Kidney epithelial cell (primary cell): Measurements from ENCODE around the gene LILRB1. TPM values are rescaled to one million over a fixed set of nuclear protein-coding genes. Genes with fewer than 3 reads are reported as not detected.
"Not testable (repeated sequence)": the region's sequence is repeated elsewhere in the genome, so short reads cannot be mapped to it uniquely, and the experiment has no call there.

Experiments
- DNase-seq: peaks from one replicate; pipeline ENCODE4 v3.0.0-alpha.2; 2010; ENCODE audit warnings: low read depth
- H3K27me3 ChIP-seq: 2 replicates; pipeline ENCODE4 v1.6.0; 2011; ENCODE audit warnings: low read length; ENCODE audit not compliant: control insufficient read depth, insufficient read depth
- H3K36me3 ChIP-seq: 2 replicates; pipeline ENCODE4 v1.5.1; 2011; ENCODE audit warnings: low read length; ENCODE audit not compliant: control insufficient read depth, insufficient read depth
- H3K4me3 ChIP-seq: 2 replicates; pipeline ENCODE4 v1.5.1; 2011; ENCODE audit warnings: low read depth, mild to moderate bottlenecking, control low read depth, low read length
- CTCF ChIP-seq: IDR thresholded peaks from 2 replicates; pipeline ENCODE4 v1.5.1; 2011; ENCODE audit warnings: mild to moderate bottlenecking, moderate library complexity, low read length, control low read depth, inconsistent platforms; ENCODE audit not compliant: insufficient read depth, poor library complexity, severe bottlenecking
- total RNA-seq: library from RNA; depleted of rRNA; stranded (reverse); fragments of >200 nt; gene quantifications from 2 replicates; pipeline ENCODE4 v1.2.3, GENCODE V29; 2015

Gene LILRB1
- total RNA-seq, 1 donor from 2014 or later: not detected

GRCh38 chr19:54622431-54622830, 7.9 kb upstream of the LILRB1 start:
- TF ChIP-seq CTCF: no peak
- DNase-seq: no peak
- H3K4me3 ChIP-seq: no peak overlapping the region
- H3K36me3 ChIP-seq: no peaks in the 10 kb centered on the region
- H3K27me3 ChIP-seq: no peaks in the 10 kb centered on the region

GRCh38 chr19:54624234-54624633, 6.0 kb upstream of the LILRB1 start:
- H3K36me3 ChIP-seq, H3K27me3 ChIP-seq: not testable (repeated sequence)

DNA sequence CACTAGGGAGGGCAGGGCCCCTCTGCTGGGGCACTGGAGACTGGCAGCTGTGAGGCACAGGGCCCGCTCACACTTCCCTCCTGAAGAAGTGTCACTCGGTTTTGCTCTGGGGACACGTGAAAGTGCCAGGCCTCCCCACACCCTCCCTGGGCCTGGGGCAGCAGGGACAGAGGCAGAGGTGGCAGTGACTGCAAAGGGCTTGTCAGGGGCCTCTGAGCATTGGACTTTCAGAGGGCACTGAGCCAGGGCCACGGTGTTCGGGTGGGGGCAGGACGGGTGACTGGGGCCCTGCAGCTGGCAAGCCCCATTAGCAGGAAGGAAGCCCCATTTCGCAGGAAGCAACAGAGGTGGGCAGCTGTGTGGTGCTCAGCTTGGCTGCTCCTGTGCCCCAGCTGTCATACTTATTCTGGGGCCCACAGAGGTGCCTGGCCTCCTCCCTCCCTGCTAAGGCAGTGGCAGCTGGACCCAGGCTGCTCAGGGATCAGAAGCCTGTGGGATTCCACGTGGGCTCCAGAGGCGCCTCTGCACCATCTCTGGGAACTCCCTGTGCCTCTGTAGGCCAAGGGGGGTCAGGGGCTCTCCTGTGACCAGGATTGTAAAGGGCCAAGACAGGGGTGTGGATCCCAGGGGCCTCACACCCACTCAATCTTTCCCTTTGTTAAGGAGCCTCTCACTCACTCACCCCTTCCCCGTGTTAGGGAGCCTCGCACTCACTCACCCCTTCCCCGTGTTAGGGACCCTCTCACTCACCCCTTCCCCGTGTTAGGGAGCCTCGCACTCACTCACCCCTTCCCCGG, 5.2 kb upstream of the LILRB1 start:
- not testable (repeated sequence) for H3K27me3 ChIP-seq, H3K4me3 ChIP-seq, H3K36me3 ChIP-seq, DNase-seq

More at GRCh38 chr19:54624234-54624633, 6.0 kb upstream of the LILRB1 start:
- not testable (repeated sequence) for DNase-seq, H3K4me3 ChIP-seq

DNA sequence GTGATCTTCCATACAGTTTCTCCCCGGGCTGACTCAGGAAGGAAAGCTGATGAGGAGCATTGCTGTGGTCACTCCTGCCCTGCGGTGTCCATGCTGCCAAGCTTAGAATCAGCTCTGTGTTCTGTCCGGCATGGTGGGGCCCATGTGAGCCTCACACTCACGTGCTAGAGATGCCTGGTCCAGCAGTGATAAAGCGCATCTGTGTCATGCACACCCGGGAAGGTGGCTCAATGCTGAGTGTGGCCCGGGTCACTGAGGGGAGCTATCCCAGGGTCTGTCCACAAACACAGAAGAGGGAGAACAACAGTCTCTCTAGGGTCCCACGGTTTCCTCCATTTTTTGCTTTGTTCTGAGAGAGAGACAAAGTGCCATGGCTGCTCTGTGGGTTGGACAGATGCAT, 3.5 kb upstream of the LILRB1 start:
- no peak for TF ChIP-seq CTCF
- no peak overlapping the region for H3K4me3 ChIP-seq
- DNase-seq: no peak
- no peaks in the 10 kb centered on the region for H3K36me3 ChIP-seq
- H3K27me3 ChIP-seq: no peaks in the 10 kb centered on the region

DNA sequence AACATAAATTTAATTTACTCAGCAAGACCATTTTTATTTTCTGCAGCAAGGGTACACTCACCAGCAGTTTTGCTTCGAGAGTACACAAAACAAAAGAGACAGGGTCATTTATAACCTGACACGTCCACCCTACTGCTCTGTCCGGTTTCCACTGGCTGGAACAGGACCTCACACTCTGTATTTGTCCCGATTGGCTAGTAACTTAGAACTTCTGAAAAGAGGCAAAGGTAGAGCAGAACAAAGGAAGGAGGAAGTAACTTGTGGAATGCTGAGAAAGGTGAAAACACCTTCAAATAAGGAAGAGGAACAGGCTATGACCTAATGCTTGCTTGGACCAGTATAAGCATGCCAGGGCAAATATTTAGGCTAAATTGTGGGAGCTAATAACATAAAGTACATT, 2.4 kb upstream of the LILRB1 start:
- H3K36me3 ChIP-seq, H3K4me3 ChIP-seq, H3K27me3 ChIP-seq, DNase-seq: not testable (repeated sequence)

DNA sequence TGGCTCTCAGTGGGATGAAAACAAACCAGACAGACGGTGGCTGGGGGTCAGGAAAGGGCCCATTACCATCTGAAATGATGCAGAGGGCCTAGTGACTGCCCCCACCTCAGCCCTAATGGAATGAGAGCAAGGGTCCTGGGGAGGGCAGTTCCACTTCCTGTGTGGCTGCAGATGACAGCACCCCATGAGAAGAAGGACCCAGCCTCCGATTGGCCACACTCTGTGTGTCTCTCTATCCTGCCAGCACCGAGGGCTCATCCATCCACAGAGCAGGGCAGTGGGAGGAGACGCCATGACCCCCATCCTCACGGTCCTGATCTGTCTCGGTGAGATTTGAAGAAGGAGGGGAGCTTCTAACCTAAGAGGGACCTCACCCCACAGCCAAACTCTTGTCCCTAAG, 498 bp downstream of the LILRB1 start:
- Histone ChIP-seq H3K27me3 (no peaks in the 10 kb centered on the region), H3K4me3 (no peak overlapping the region), H3K36me3 (no peaks in the 10 kb centered on the region)
- DNase-seq: no peak
- no peak for TF ChIP-seq CTCF

DNA sequence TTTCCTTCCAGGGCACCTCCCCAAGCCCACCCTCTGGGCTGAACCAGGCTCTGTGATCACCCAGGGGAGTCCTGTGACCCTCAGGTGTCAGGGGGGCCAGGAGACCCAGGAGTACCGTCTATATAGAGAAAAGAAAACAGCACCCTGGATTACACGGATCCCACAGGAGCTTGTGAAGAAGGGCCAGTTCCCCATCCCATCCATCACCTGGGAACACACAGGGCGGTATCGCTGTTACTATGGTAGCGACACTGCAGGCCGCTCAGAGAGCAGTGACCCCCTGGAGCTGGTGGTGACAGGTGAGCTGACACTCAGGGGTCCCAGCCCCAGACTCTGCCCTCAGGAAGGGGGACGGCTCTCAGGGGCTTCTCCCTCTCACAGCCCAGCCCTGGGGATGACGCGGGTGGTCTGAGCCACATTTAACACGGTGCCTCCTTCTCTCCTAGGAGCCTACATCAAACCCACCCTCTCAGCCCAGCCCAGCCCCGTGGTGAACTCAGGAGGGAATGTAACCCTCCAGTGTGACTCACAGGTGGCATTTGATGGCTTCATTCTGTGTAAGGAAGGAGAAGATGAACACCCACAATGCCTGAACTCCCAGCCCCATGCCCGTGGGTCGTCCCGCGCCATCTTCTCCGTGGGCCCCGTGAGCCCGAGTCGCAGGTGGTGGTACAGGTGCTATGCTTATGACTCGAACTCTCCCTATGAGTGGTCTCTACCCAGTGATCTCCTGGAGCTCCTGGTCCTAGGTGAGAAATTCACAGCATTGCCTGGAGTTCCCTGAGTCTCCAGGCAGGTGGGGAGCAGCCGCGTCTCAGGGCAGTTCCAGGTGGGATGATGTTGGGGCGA, 1.4 kb downstream of the LILRB1 start:
- H3K4me3 ChIP-seq, H3K36me3 ChIP-seq, DNase-seq, H3K27me3 ChIP-seq: not testable (repeated sequence)

- not testable (repeated sequence) for H3K36me3 ChIP-seq, H3K4me3 ChIP-seq, DNase-seq, H3K27me3 ChIP-seq
These were observed 2.2 kb downstream of the LILRB1 start for GRCh38 chr19:54632517-54632916.
